Measurements from ENCODE around the gene KRTAP10-12.

DNA sequence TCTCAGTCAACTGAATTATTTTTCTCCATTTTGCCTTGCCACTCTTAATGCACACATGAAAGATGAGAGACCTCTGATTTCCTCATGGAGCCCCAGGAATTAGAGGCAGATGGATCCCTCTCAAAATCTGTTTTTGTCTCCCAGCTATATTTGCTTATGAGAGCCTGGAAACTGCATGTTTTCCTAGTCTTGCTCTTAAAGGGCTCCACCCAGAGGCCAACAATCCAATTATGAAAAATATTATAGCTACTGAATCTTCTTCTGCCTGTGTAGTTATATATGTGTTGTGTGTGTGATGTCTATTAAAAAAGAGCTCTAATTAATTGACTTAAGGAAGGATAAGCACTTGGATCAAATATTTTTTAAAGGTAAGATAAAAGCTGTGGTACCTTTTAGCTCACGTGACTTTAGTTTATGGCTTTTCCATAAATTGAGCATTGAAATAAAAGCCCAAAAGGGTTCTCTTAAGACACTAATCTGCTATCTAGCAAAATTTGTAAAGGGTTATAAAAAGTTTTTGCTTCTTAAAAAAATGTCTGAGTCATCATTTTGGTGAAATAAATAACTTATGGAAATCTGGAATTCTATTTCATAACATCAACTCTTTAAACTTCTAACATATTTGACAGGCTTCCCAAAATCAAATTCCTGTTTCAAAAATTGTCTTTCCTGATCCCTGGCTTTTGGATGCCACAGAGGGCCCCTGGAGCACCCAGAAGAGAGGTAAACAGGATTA is 45.6 kb downstream of the KRTAP10-12 start:
- TF ChIP-seq ZC3H10 (CRISPR knock-in tag; IDR thresholded peaks at IDR 0.05) (no peak), GLIS3 (CRISPR knock-in tag; IDR thresholded peaks at IDR 0.05) (no peak), SNAI2 (CRISPR knock-in tag; IDR thresholded peaks at IDR 0.05) (no peak), TCF4 (CRISPR knock-in tag; IDR thresholded peaks at IDR 0.05; ENCODE audit: borderline replicate concordance) (no peak), CREB5 (CRISPR knock-in tag; IDR thresholded peaks at IDR 0.05; ENCODE audit: low read depth) (no peak), ARNTL (CRISPR knock-in tag; IDR thresholded peaks at IDR 0.05; ENCODE audit: borderline replicate concordance, low read depth) (no peak), ZNF8 (CRISPR knock-in tag; IDR thresholded peaks at IDR 0.05) (no peak)
- TF ChIP-seq, protein P1, sequence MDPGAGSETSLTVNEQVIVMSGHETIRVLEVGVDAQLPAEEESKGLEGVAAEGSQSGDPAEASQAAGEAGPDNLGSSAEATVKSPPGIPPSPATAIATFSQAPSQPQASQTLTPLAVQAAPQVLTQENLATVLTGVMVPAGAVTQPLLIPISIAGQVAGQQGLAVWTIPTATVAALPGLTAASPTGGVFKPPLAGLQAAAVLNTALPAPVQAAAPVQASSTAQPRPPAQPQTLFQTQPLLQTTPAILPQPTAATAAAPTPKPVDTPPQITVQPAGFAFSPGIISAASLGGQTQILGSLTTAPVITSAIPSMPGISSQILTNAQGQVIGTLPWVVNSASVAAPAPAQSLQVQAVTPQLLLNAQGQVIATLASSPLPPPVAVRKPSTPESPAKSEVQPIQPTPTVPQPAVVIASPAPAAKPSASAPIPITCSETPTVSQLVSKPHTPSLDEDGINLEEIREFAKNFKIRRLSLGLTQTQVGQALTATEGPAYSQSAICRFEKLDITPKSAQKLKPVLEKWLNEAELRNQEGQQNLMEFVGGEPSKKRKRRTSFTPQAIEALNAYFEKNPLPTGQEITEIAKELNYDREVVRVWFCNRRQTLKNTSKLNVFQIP (CRISPR knock-in tag; IDR thresholded peaks at IDR 0.05; ENCODE audit: borderline replicate concordance, low read depth): no peak

Data from SK-N-SH treated with all-trans-retinoic acid at 6 μM for 48 hours (cell line).